GM21423 (cell line): Measurements from ENCODE around the gene ETV6.
"Not testable (repeated sequence)": the region's sequence is repeated elsewhere in the genome, so short reads cannot be mapped to it uniquely, and the experiment has no call there.

Experiments used
- ATAC-seq: cut with Tn5 transposase; IDR thresholded peaks from one replicate; pipeline ENCODE4 v1.9.1; 2021; ENCODE audit warnings: mild to moderate bottlenecking, moderate library complexity; ENCODE audit not compliant: unreplicated experiment

Gene ETV6

DNA sequence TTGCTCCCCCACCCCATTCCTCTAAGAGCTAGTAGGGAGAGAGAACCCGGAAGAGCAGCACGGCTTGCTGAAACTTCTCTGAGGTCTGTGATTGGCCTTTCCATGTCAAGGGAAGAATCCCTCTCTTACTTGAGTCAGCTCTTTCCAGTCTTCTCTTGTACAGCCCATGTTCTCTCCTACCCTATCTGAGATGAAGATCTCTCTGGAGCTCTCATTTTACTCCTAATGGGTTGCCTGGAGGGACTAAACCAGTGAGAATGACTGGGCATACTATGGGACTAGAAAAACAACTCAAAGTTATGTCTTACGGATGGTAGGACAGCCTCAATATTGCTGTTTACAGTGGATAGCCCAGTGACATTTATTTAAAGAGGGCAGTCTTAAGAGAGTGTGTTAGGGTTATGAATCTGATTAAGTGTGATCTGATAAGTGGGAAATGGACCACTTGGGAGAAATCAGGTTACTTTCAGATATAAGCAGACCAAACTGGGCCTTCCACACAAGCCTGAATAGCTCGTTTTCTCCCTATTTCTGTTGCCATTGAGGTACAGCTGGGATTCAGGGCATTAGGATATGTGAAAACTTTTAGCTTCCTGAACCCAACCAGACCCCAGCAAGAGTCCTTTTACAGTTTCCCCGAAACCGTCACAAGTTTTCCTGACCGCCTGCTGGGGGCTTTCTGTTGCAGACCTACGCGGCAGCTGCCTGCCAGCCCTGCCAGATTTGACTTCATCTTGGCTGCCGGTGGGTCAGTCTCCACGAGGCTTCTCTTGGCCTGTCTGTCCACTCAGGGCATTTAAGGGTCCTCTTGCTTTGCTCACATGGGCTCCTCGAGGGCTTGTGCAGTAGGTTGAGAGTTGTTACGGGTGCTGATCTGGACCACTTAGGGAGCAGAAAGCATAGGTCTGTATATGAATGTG lies 16.9 kb downstream of the ETV6 start:
- ATAC-seq, result no peak

DNA sequence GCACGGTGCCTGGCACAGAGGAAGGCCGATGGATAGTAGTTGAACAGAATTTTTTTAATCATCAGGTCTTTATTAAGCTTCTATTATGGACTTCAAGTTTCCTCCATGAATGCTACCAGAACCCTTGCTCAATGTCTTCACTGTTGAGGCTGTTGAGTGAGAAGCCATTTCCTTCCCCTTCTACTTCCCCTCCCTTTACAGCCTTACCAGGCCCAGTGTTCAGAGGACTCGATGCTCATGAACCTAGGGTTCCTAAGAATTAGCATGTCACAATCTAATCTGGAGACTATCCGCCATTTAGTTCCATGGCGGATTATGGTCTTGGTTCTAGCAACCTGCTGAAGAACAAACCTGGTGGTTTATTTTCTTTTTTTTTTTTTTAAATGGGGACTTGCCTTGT lies 17.7 kb downstream of the ETV6 start:
- no peak for ATAC-seq

DNA sequence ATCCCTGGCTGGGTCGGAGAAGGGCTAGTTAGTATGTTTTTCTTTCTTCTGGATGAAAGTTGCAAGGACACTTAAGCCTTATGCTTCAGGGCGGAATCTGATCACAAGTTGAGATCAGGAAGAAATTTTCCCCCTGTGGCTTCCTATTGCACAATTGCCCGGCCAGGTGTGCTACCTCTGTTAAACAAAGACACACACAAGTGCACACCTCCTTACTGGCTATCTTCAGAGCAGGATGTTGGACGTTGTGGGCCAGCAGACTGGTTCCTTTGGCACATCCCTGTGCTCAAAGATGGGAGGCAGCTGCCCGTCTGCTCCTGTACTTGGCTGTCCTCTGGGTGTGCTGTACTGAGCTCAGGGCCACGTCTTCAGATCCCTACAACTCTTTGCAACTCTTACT lies 19.1 kb downstream of the ETV6 start:
- ATAC-seq, result no peak

DNA sequence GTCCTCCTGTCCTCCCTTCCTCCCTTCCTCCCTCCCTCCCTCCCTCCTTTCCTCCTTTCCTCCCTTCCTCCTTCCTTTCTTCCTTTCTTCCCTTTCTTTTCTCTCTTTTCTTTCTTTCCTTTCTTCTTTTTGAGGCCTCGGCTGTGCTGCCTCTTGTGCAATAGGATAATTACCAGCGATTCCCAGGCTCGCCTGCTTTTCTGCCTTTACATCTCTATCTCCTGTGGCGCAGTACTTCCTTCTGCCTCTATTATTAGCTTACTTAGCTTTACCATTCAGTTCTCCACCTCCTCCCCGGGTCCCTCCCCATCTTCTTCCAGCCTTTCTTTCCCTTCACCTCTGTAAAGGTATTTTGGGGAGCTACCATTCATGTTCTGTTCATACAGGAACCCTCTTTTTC lies 19.9 kb downstream of the ETV6 start:
- no peak for ATAC-seq

DNA sequence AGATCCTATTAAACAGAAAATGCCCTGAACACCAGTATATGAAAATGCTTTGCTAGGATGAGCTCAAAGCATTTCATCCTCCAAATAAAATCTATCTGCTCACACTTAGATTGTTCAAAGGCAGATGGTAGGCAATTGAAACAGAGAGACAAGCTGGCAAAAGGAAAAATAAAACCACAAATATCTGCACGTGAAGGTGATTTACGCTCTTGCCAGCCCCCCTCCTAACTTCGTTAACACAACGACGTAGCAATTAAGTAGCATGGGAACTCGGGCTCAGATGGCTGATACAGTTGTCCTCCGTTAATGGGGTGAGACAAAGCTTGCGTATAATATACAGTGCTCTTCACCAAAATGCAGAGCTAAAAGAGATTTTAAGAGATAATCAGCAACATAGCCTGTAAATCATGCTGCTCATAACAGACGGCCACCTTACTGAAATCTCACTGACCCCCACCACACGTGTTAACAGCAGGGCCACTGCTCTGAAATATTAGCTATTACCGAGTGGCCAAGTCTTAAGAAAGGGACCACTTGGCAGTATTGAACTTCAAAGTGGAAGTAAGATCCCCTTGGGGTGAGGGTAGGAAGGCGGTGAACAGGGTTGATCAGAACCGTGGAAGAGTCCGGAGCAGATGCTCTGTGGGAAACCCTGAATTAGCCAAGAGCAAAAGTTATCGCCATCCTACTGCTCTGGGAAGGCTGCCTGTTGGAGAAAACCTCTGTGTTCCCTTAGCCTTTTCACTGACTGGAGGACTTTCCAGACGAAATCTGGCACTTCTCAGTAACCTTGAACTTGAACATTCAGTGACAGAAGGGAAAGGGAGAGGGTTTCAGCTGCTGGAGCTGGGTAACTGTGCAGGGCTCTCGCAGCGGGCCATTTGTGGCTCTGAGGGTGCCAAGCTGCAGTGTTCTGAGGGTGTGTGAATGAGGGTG lies 23.1 kb downstream of the ETV6 start:
- ATAC-seq, result no peak

DNA sequence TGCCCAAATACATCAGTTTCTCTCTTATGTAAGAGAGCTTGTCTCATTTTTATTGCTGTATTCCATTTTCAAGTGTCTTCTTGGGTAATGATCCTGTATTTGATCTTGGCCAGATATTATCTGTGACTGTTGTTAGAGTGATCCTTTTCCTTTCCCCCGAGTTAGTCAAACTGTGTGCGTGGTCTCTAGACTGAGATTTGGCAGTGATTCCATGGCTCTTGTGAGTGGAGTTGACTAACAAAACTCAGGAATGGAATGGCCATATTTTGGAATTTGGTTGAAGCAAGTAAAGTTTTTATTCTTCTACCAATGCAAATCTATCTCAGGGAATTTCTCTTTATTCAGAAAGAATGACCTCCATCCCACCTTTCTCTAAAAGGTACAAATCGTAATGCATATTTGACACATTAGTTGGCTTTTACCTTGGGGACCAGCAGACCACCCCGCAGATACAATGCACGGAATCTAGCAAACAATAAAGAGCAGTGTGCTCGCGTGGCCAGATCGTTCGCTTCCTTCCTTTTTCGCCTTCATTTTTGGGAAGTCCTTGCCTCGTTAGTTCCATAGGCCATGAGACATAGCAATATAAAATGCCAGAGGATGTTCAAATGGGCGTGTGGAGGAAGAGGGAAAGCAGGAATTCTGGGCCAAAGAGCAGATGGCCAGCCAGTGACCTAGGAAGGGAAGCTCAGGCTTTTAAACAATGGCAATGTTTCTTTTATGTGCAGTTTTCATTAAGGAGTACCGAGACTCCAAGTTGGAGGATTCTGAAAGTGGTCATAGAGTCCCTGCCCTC lies 24.4 kb downstream of the ETV6 start:
- ATAC-seq, result no peak

DNA sequence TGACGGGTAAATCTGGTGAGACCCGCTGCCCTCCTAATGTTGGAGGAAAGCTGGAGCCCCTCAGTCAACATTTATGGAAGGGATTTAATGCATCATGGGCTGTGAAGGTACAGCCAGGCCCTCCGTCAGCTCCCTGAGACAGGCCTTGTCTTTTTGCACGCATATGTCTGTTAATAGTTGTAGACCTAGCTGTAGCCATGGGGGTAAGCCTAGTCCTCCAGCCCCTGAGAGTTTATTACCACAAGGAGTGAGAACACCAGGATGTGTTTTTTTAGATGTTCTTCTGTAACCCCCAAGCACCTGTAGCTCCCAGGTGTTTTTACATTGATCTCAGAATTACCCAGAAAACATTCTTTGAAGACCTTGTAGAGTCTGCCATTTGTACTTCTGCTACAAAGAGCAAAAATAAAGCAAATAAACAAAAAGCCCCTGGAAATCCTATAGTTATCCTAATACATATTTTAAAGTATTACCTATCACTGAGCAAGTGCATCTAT lies 25.5 kb downstream of the ETV6 start:
- ATAC-seq, result no peak

DNA sequence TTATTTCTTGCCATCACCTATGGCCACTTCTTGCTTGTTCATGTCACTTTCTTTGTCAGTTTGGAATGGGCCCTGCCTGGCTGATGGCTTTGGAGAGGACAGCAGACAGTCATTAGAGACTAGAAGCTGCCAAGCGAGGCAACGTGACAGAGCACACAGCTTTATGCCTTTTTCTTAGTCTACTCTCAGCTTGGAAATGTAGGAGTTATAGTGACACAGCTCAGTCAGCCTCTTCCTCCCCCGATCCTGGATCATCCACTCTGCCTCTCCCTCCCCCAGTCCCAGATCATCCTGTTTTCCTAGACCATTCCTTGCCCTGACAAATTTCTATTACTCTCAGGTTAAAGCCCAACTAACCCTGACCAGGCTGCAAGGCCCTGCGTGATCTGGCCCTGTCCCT lies 26.6 kb downstream of the ETV6 start:
- no peak for ATAC-seq

DNA sequence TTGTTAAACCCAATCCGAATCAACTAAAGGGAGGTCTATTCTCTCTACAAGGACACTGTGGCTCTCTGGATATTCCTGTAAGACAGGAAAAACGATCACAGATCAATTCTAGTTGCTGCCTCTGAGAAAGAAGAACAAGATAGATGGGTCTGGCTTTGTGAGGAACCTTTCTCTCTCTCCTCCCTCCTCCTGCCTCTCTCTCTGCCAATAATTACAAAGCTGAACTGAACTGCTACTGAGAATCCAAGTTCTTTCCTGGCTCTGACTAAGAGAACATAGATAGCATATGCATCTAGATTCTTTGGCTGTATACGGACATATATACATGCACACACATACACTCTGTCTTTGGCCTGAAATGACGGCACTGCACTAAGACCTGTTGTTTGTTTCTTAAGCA lies 27.6 kb downstream of the ETV6 start:
- no peak for ATAC-seq

DNA sequence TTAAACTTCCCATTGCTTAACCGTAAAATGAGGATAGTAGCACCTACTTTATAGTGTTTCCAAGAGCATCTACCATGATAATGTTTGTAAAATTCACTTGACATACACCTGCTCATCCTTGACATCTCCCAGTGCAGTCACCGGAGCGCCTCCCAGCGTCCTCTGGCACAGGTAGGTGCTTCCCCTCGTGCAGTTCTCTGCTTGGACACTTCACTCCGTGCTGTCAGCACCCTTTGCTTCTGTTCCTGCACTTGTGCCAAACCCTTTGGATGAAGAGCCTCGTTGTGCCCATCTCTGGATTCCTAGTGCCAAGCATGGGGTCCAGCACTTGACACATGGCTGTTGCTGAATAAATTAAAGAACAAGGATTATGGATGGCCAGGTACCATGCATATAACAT lies 28.3 kb downstream of the ETV6 start:
- no peak for ATAC-seq

DNA sequence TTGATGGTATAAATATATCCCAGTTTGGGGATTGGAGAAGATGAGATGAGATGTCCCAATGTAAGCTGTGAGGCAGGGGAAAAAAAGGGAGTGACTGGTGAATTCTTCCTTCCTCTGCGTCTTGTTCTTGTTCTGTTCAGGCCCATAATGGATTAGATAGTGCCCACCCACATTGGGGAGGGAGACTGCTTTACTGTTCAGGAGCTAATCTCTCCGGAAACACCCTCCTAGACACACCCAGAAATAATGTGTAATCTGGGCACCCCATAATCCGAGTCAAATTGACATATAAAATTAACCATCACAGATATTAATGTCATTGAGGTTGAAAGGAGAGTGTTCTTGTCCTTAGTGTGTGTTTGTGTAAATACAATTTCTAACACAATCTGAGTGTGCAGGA lies 29.3 kb downstream of the ETV6 start:
- no peak for ATAC-seq

DNA sequence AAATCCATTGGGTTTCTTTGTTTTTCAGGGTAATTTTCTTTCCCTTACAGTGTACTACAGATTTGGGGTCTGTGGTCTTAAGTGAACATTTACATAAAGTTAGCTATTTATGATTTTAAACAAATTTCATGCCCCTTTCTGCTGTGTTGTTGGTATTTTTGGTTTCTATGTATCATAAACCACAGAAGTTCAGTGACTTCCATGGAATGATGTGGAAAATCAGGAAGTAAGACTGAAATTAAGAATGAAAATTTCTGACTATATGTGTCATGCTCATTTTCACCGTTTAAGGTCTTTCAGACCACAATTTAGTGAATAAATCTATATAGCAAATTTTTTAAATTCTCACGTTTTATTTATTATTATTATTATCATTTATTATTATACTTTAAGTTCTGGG lies 31.7 kb downstream of the ETV6 start:
- ATAC-seq, result no peak

DNA sequence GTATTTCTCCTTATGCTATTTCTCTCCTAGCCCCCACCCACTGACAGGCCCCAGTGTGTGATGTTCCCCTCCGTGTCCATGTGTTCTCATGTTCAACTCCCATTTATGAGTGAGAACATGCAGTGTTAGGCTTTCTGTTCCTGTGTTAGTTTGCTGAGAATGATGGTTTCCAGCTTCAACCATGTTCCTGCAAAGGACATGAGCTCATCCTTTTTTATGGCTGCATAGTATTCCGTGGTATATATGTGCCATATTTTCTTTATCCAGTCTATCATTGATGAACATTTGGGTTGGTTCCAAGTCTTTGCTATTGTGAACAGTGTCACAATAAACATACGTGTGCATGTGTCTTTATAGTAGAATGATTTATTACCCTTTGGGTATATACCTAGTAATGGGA lies 32.2 kb downstream of the ETV6 start:
- ATAC-seq, result not testable (repeated sequence)

DNA sequence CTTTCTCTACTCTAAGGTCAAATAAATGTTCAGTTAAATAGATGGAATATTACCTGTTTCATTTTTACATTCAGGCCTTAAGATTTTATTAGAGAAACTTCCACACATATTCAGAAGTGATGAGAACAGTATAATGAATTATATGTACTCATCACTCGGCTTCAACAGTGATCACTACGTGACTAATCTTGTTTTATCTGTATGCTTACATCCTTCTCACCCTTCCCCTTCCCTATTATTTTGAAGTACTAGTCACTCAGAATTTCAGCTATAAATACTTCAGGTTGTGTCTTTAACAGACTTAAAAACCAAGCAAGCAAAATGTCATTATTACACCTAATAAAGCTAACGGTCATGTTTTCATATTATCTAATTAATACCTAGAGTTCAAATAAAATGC lies 34.9 kb downstream of the ETV6 start:
- ATAC-seq, result no peak

DNA sequence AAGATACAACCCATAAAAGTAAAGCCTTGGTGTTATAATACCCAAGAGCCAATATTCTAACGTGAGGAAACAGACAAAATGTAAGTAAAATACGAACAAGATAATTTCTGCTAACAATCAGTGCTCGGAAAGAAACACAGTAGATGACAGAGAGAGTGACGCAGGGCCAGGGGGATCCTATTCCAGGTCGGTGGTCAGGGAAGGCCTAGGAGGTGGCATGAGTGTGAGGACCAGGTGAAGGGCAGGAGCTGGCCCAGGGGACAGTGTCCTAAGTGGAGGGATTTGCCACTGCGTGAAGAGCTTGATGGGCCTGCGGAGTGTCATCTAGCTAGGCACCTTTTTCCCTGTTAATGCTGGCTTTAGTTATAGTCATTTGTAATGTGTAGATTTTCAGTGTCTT lies 35.3 kb downstream of the ETV6 start:
- ATAC-seq, result no peak

DNA sequence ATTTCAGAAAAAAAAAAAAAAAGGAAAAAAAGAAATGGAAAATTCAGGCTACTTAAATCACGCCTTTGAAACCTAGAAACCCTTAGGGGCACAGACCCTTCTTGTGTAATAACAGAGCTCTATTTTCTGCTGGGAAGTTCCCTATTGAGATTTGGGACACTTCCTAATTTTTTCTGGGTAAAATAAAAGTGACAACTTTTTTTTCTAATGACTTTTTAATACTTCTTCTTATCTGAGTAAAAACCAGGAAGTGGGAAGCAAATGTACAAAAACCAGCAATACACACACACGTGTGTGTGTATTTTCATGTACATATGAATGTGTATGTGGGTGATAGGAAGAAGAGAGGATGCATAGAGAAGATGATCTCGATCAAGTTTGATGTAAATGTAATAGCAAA lies 35.8 kb downstream of the ETV6 start:
- ATAC-seq, result no peak

DNA sequence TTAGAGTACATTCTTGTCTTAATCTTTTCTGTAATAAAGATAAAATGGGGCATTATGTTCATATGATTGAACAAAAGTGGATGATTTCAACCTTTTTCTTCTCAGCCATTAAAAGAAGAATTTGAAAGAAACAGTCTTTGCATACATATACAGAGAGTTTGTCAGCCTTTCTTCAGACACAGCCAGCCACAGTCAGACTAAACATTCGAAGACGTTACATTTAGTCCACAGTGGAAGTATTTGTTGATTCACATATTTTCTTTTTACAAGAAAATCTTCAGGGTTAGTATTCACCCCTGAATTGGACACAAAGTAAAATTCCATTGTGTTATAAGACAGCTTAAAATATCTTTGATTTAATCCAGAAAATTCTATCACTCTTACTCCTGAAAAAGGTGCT lies 36.2 kb downstream of the ETV6 start:
- ATAC-seq, result no peak

DNA sequence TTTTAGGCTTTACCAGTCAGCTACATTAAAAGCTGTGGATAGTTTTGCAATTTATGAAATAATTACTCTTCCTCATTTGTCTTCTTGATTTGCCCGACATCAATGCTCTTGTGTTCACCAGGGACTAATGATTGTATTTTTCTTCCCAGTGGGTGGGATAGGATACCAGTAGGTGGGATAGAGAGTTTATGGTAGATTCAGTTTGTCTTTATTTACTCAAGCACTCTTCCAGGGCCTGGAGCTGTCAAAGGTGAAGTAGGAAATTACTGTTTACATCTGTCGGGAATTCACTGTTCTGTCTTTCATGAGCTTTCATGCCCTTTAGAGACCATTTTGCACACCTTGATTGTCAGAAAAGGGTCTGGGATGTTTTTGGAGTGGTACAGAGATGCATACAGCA lies 36.6 kb downstream of the ETV6 start:
- ATAC-seq, result no peak

DNA sequence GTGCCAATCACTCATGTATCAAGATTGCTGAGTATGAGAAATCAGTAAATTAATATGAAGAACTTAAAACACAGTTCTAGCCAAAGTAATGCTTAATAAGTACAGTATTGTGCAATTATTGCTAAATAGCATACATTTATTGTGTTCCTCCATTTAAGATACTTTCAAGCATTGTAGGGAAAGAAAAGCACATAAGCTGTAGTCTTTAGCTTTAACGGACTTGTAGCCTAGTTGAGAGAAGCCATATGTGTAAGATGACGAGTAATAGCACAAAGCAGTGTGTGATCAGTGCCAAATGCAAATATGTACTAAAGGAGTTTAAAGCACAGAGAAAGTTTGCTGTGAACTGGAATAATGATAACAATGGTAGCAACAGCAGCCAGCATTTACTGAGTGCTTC lies 38.1 kb downstream of the ETV6 start:
- ATAC-seq, result no peak

DNA sequence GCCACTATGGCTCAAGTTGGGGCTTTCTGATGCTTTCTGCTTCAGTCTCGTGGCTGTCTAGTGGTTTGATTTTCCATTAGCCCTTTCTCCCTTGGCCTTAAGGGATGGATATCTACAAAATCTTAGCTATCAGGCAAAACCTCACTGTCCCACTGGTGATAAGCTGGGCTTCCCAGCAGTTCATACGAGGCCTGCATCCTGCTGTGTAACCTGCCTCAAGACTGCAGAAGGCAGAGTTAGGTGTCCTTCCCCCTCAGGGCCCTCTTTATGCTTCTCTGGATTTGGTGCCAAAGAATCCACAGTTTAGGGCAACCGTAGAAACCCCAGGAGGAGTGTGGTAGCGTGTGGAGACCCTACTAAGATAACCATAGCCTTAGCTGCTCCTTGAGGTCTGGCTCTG lies 38.9 kb downstream of the ETV6 start:
- no peak for ATAC-seq

DNA sequence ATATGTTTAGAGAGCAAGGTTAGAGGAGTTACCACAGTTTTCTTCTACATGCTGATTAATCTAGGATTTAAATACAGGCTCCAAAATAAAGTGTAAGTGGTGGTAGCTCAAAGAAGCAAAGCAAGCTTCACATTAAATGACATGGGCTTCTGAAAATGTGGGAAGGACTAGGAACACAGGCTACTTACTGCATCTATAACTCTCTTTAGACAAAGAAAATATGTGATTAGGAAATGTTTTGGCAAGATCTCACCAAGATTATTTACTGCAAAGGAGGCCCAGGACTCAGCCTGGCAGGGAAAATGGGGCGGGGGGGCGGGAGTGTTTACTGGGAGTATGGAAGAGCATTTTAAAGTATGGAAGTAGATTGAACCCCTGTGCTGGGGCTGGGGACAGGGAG lies 39.4 kb downstream of the ETV6 start:
- no peak for ATAC-seq
